DMS 273 treated with DMSO at 0.1 percent for 48 hours (cell line): ENCODE measurements around the gene CUL5.
"Not testable (repeated sequence)": the region's sequence is repeated elsewhere in the genome, so short reads cannot be mapped to it uniquely, and the experiment has no call there.

Source experiments
- DNase-seq: peaks from one replicate; lab custom pipeline; 2025; lab: John Stamatoyannopoulos, UW

The CUL5 gene

DNA sequence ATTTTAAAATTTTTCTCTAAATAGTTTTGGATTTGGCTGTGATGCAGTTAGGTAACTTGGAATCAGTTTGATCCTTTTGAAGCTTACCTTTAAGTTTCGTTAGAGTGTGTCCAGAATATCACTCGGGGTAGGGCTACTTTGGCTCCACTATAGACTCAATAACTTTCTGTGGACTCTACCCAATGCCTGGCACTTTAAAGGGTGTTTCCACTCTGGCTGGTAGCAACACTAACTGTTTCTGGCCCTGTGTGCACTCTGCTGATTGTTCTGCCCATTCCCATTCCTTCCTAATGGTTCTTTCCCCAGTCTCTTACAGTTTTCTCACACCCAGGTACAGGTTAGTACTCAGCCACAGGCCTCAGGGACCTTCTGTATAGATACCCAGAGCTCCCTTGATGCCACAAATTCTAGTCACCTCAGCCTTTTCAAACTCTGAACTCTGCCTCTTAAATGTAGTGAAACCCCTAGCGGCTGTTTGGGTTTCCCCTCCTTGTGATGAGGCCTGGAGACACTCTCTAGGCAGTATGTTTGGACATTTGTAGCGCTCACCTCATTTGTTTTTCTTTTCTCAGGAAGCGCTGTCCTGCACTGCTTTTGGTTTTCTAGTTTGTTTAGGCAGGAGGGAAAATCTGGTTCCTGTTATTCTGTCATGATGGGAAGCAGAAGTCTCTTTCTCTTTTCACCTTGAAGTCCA, 16.8 kb downstream of the CUL5 start:
- no peak for DNase-seq

DNA sequence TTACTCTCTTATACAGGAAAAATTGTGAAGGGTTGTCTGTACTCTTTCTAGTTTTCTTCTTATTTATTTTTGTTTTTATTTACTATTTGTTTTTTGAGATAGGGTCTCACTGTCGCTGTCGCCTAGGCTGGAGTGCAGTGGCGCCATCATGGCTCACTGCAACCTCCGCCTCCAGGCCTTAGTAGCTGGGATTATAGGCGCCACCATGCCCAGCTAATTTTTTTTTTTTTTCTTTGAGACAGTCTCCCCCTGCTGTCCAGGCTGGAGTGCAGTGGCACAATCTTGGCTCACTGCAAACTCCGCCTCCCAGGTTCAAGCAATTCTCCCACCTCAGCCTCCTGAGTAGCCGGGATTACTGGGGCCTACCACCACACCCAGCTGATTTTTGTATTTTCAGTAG, 18.4 kb downstream of the CUL5 start:
- no peak for DNase-seq

DNA sequence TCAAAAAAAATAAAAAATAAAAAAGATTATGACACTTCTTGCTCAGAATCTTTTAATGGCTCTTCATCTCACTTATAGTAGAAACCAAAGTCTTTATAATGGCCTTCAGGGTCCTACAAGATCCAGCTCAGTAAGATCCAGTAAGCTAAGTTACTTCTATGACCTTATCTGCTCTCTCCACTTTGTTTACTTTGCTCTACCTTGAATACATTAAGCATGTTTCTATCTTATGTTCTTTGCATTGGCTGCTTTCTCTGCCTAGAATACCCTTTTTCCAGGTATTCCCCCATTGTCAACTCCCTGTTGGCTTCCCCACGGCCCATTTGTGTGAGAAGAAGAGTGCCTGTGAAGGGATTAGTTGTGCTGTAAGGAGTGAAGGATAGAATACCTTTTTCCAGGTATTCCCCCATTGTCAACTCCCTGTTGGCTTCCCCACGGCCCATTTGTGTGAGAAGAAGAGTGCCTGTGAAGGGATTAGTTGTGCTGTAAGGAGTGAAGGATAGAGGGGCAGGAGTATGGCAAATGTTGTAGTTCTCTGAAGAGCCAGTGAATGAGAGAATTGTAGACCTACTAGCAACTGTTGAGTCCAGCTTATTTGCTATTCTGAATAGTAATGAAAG, 20.2 kb downstream of the CUL5 start:
- not testable (repeated sequence) for DNase-seq

DNA sequence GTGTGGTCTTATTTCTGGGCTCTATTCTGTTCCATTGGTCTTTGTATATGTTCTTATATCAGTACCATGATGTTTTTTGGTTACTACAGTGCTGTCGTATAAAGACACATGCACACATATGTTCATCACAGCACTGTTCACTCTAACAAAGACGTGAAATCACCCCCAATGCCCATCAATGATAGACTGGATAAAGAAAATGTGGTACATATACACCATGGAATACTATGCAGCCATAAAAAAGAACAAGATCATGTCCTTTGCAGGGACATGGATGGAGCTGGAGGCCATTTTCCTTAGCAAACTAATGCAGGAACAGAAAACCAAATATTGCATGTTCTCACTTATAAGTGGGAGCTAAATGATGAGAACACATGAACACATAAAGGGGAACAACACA, 22.9 kb downstream of the CUL5 start:
- DNase-seq = not testable (repeated sequence)

DNA sequence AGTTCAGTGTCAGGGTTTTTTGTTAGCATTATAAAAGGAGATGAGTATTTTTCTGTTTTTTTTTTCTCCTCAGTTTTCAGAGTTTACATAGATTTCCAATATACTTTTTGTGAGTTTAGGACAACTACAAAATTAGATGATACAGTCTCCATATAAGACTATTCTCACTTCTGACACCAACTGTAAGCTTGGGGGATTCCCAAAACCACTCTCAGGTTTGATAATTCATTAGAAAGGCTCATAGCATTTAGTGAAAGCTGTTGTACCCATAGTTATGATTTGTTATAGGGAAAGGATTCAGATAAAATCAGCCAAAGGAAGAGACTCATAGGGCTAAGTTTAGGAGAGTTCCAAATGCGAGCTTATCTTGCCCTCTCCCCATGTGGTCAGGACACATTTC, 24.1 kb downstream of the CUL5 start:
- DNase-seq = no peak

DNA sequence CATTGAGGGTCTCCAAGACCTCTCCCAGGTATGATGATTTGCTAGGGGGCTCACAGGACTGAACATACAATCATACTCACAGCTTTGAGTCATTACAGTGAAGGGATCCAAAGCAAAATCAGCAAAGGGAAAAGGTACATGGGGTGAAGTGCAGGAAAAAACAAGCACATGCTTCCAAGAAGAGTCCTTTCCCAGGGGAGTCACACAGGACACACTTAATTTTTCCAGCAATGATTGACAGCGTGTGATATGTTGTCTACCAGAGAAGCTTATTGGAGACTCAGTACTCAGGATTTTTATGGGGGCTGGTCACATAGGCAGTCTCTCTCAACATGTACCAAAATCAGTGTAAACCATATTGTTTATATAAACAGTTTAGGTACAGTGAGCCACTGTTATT, 25.3 kb downstream of the CUL5 start:
- DNase-seq = no peak

DNA sequence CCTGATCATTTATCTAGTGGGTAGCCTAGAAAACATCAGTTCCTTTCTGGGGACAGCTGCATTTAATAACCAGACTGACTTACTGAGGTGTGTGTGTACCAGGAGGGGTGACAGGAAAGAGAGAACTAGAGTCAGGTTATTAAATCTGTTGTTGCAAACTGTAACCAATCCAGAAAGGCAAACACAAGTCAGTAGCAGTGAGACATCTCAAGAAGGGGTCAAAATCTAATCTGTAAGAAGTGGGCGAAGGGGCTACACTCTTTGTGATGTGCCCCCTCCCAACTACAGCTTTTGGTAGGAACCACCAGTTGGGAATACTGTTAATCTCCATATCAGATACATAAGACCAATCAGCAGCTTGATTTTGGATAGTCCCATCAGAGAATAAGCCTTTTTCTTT, 26.3 kb downstream of the CUL5 start:
- no peak for DNase-seq

DNA sequence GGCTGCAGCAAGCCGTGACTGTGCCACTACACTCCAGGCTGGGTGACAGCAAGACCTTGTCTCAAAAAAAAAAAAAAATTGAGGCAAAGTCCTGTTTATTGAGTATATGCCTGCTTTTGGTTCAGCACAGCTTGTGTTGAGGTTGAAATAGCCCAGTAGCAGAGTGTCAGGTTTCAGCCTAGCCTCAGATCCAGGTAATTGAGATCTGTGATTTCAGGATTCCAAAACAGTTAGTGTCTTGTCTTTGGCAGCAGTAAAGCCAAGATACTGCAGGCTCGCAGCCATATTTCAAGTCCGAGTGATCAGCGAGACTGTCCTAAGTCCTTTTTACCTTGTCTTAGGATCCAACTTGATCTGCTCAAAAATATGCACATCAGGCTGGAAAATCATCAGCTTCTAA, 27.0 kb downstream of the CUL5 start:
- DNase-seq = no peak

DNA sequence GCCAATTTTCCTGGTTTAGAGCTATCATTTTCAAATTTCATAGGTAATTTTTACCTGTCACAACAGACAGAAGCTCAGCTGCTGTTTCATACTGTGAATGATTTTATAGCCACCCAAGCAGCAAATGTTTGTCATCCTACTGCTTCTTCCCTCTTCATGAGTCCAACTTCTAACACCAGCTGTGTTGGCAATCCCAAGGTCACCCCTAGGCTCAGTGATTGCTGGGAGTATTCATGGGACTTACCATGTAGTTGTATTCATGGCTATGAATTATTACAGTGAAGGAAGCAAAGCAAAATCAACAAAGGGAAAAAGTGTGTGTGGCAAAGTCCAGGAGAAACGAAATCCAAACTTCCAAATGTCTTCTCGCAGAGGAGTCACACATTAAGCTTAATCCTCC, 28.5 kb downstream of the CUL5 start:
- DNase-seq = no peak

DNA sequence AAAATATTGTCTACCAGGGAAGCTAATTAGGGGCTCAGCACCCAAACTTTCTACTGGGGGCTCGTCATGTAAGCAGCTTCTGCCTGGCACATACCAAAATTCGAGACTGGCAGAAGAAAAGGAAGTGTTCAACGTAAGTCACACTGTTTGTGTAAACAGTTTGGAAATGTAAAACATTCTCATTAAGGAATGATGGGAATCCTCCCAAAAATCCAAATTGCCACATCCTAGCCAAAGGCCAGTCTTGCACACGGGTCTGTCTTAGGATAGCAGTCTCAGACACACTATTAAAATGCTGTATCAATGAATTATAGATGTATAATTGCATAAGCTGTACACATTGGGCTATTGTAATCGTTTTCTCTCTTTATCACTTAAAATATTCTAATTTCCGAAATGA, 28.9 kb downstream of the CUL5 start:
- no peak for DNase-seq

DNA sequence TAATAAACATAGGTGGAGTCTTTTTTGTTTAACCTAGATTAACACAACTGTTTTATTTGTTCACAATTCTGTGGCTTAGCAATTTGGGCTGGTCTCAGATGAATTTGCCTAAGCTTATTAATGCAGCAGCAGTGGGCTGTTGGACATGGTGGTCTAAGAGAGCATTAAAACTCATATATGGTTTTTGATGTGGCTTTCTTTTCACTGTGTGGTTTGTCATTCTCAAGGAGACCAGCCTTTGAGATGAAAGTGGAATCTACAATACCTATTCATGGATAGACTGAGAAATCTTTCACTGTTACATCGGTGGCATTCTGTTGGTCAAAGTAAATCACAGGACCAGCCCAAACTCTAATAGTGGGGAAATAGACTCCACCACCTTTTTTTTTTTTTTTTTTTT, 39.6 kb downstream of the CUL5 start:
- no peak for DNase-seq

DNA sequence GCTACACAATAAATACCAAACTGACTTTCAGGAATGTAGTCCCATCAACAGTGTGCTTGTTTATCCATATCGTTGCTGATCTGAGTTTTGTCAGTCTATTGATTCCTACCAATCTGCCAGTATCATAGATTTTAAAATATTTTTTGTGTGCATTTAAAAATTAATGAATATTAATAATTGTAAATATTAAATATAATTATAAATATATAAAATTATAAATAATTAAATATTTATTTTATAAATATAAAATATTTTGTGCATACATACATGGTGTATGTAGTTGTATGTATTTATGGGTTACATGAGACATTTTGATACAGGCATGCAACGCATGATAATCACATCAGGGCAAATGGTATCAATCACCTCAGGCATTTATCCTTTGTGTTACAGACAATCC, 53.6 kb downstream of the CUL5 start:
- no peak for DNase-seq

DNA sequence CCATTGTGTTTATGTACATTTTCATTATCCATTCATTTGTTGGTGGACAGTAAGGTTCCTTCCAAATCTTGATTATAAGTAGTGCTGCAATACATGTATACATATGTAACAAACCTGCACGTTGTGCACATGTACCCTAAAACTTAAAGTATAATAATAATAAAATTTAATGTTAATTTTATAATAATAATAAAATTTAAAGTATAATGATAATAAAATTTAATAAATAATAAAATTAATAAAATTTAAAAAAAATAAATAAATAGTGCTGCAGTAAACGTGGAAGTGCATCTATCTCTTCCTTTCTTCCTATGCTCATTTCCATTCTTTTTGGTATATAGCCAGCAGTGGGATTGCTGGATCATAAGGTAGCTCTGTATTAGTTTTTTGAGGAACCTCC, 54.7 kb downstream of the CUL5 start:
- no peak for DNase-seq

DNA sequence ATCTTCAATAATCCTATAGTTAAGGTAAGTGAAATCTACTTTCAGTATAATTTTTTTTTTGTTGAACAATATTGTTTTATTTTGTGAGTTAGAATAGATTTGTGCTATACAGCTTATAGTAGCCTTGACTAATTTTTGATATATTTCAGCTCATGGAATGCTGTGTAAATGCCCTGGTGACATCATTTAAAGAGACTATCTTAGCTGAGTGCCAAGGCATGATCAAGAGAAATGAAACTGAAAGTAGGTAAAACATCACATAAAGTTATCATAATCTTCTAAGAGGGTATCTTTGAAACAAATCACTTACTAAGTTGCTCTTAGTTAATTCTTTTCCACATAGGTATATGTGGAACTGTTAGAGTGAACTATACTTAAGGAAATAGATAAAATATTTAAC, 61.2 kb downstream of the CUL5 start:
- no peak for DNase-seq

DNA sequence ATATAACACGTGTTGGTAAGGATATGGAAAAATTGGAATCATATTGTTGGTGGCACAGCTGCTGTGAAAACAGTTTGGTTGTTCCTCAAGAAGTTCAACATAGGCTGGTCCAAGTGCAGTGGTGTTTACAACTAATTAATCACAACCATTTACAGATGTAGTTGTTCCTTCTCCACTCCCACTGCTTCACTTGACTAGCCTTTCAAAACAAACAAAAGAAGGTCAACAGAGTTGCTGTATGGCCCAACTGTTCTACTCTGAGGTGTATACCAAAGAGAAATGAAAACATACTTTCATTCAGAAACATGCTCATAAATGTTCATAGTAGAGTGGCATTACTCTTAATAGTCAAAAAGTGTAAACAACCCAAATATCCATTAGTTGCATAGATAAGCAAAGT, 76.1 kb downstream of the CUL5 start:
- no peak for DNase-seq

DNA sequence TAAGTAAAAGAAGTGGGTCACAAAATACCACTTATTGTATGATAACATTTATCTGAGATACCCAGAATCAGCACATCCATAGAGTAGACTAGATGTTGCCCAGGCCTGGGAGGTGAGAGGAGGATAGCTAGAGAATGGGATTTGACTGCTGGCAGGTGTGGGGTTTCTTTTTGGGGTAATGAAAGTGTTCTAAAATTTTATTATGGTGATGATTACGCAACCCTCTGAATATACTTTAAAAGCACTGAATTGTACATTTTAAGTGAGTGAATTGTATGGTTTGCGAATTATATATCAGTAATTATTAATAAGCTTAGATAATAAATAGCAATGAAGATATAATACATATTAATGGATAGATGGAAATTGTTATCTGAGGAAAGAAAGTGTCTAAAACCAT, 77.0 kb downstream of the CUL5 start:
- no peak for DNase-seq

DNA sequence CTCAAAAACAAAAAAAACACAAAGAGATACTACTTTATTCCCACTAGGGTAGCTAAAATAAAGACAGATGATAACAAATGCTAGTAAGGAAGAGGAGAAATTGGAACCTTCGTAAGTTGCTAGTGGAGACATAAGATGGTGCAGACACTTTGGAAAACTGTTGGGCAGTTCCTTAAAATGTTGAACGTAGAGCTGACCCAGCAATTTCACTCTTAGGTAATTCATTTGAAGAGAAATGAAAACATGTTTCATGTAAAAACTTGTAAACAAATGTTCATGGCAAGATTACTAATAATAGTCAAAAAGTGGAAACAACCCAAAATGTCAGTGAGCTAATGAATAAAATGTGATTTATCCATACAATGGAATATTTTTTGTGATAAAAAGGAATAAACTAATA, 83.4 kb downstream of the CUL5 start:
- DNase-seq = no peak

DNA sequence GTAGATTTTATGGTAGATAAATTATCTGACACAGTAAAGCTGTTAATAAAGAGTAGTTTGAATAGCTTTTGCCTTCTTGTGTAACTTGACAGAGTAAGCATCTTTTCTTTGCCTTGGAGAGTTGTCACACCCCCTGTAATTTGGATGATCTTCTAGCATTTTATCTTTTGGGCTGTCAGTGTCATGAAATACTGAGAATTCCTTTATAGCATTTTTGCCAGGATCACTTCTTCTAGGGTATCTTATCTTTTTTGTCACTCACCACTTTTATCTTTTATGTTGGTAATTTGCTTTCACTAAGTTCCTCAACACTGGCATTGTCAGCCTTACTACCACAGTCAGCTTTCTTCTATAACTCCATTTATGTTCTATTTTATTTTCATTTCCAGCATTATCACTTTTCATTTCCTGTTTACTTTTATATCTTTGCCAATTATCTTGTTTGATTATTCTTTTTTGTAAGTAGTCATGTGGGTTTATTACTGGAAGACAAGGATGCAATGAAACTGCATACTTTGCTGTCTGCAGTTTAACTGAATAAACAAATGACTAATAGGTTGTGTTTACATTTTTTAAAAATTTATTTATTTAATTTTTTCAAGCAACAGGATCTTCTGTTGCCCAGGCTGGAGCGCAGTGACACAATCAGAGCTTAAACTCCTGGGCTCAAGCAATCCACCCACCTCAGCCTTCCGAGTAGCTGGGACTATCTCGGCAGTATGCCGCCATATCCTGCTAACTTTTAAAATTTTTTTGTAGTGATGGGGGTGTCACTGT, 84.6 kb downstream of the CUL5 start:
- no peak for DNase-seq

DNA sequence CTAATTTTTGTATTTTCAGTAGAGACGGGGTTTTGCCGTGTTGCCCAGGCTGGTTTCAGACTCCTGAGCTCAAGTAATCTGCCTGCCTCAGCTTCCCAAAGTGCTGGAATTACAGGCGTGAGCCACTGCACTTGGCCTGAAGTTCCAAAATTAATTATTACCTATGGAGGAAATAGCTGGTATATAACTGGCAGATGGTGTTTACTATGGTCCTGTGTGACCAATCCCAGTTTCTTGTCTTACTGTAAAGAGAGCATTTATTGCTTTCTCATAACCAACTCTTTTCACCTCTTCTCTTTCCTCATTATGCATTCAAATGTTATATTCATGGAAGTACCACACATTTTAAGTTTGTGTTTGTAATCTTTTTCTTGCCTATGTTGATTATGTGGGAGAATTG, 88.5 kb downstream of the CUL5 start:
- no peak for DNase-seq

DNA sequence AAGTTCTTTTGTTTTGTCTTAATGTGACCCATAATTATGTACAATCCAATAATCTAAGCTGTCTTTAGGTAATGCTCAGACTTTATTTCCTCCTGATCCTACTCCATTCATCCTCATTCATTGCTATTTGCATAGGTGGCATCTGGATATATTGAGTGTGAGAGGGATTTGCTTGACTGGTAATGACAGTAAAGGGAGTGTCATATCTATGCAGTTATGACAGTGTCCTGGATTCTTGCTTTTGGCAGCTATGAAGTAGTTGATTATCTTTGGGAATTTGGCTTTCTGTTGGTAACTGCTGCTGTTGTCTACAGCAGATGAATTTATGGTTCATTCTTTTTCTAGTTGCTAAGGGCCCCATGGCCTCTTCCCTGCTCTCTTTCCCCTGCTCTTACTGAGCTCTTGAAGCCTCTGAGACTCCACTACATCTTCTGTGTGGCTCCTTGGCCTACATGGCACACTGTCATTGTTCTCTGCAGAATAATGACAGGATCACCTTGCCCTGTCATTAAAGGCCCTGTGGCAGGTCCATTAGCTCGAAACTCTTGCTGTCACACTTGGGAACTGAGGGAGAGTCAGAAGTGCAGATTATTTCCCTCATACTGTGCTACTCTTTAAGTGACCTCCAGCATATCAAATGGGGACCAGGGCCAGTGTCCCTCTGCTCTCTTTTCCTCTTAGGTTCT, 92.5 kb downstream of the CUL5 start:
- DNase-seq = no peak

DNA sequence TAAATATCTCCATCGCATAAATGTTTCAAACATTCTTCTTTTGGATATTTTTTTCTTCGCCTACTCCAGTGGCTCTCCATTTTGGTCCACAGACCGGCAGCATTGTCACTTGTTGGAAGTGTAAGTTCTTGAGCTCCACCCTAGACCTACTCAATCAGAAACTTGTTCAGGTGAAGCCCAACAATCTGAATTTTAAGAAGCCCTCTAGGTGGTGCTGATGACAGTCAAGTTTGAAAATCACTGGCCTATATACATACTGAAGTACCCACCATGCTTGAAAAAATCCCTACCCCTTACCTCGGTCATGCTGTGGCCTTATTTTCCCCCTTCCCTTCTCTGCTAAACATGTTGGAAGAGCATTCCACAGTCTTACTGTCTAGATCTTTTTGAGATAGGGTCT, 102.4 kb downstream of the CUL5 start:
- DNase-seq = no peak

DNA sequence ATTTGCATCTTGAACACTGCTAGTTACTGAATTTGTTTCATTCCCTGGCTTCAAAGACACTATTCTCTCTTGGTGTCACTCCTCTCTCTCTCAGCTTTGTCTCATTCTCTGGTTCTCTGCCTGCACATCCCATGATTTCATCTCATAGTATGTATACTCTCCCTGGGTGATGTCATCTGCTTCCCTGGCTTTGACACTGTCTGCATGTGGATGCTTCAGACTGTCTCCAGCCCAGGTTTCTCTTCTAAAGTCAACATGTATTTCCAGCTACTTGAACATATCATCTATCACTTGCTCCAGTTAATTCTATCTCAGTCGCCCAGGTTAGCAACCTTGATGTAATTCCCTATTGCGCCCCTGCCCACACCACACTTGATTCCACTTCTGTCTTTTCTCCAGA, 103.4 kb downstream of the CUL5 start:
- DNase-seq = no peak
